Measurements from ENCODE around the gene CBLN1. TPM values are rescaled to one million over a fixed set of nuclear protein-coding genes. Genes with fewer than 3 reads are reported as not detected.

Gene CBLN1
- total and polyA plus RNA-seq, 2 experiments from 2014 or later, result 1.2 to 6.4 TPM

DNA sequence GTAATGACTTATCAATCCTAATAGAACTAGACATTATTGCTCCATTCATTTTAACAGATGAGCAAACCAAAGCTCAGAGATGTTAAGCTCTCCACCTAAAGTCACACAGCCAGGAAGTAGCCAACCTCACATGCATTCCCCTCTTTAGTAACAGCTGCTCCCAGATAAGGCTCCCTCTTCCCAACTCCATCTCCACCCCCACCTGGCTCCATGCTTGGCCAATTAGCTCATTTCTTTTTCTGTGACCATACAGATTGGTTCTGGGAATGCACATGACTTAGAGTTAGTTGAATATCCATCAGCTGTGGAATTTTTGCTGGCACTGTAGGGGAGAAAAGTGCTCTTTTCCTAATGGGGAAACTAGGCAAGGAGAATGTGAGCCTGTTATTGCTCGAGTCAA, 13.0 kb downstream of the CBLN1 start:
- no peak for ATAC-seq
- H3K36me3 Mint-ChIP-seq (ENCODE audit: low read depth), result no peaks in the 10 kb centered on the region
- H3K27me3 ChIP-seq (ENCODE audit: insufficient read depth), result peaks cover 26% of the 10 kb centered on the region

More for the DNA sequence above, 13.0 kb downstream of the CBLN1 start:
- peaks cover 15% of the 10 kb centered on the region for H3K27me3 Mint-ChIP-seq (ENCODE audit: insufficient read depth, low read depth, poor library complexity)
- Histone ChIP-seq H3K27ac (ENCODE audit: low read depth) (no peak overlapping the region), H3K4me1 (ENCODE audit: insufficient read depth) (no peaks in the 10 kb centered on the region; the same call in 1 of the 2 replicates), H3K4me2 (no peak overlapping the region), H3K4me3 (no peak overlapping the region), H2AFZ (no peak overlapping the region), H4K20me1 (replicated peaks; ENCODE audit: insufficient read depth) (no peaks in the 10 kb centered on the region), H3F3A (replicated peaks; ENCODE audit: low read depth) (no peaks in the 10 kb centered on the region), H3K9me2 (ENCODE audit: insufficient read depth) (no peaks in the 10 kb centered on the region), H3K79me2 (replicated peaks; ENCODE audit: insufficient read depth) (no peaks in the 10 kb centered on the region), H3K36me3 (ENCODE audit: insufficient read depth) (no peaks in the 10 kb centered on the region)
- H3K4me3 Mint-ChIP-seq, result no peak overlapping the region
- H3K4me1 Mint-ChIP-seq, result peaks cover 4% of the 10 kb centered on the region; the same call in 1 of the 3 replicates
- no peaks in the 10 kb centered on the region for H3K9me3 Mint-ChIP-seq
- no peak overlapping the region for H3K27ac Mint-ChIP-seq
- TF ChIP-seq CTCF (conservative IDR thresholded peaks at IDR 0.05; ENCODE audit: low read depth in 2 of 2) (no peak), JUNB (IDR thresholded peaks at IDR 0.05; ENCODE audit: unreplicated experiment) (no peak), CREB1 (CRISPR knock-in tag; IDR thresholded peaks at IDR 0.05; ENCODE audit: low read depth) (no peak), ZNF331 (CRISPR knock-in tag; IDR thresholded peaks at IDR 0.05; ENCODE audit: low read depth) (no peak), NANOG (IDR thresholded peaks at IDR 0.05; ENCODE audit: borderline replicate concordance) (no peak), POLR2AphosphoS5 (IDR thresholded peaks at IDR 0.05; ENCODE audit: low read depth) (no peak), EZH2phosphoT487 (IDR thresholded peaks at IDR 0.05; ENCODE audit: unreplicated experiment) (no peak), ZNF462 (CRISPR knock-in tag; IDR thresholded peaks at IDR 0.05) (no peak), STAT1 (IDR thresholded peaks at IDR 0.05; ENCODE audit: unreplicated experiment) (no peak), EZH2 (IDR thresholded peaks at IDR 0.05; ENCODE audit: low read depth, unreplicated experiment) (no peak), ZNF114 (CRISPR knock-in tag; IDR thresholded peaks at IDR 0.05) (no peak)
- TF ChIP-seq, protein P1, sequence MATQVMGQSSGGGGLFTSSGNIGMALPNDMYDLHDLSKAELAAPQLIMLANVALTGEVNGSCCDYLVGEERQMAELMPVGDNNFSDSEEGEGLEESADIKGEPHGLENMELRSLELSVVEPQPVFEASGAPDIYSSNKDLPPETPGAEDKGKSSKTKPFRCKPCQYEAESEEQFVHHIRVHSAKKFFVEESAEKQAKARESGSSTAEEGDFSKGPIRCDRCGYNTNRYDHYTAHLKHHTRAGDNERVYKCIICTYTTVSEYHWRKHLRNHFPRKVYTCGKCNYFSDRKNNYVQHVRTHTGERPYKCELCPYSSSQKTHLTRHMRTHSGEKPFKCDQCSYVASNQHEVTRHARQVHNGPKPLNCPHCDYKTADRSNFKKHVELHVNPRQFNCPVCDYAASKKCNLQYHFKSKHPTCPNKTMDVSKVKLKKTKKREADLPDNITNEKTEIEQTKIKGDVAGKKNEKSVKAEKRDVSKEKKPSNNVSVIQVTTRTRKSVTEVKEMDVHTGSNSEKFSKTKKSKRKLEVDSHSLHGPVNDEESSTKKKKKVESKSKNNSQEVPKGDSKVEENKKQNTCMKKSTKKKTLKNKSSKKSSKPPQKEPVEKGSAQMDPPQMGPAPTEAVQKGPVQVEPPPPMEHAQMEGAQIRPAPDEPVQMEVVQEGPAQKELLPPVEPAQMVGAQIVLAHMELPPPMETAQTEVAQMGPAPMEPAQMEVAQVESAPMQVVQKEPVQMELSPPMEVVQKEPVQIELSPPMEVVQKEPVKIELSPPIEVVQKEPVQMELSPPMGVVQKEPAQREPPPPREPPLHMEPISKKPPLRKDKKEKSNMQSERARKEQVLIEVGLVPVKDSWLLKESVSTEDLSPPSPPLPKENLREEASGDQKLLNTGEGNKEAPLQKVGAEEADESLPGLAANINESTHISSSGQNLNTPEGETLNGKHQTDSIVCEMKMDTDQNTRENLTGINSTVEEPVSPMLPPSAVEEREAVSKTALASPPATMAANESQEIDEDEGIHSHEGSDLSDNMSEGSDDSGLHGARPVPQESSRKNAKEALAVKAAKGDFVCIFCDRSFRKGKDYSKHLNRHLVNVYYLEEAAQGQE (IDR thresholded peaks at IDR 0.05; ENCODE audit: unreplicated experiment), result no peak
- TF ChIP-seq, protein P2, sequence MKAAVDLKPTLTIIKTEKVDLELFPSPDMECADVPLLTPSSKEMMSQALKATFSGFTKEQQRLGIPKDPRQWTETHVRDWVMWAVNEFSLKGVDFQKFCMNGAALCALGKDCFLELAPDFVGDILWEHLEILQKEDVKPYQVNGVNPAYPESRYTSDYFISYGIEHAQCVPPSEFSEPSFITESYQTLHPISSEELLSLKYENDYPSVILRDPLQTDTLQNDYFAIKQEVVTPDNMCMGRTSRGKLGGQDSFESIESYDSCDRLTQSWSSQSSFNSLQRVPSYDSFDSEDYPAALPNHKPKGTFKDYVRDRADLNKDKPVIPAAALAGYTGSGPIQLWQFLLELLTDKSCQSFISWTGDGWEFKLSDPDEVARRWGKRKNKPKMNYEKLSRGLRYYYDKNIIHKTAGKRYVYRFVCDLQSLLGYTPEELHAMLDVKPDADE (IDR thresholded peaks at IDR 0.05), result no peak
- DNase-seq (ENCODE audit: low spot score), result no peak
